Lower leg skin (tissue), 3 donors: ENCODE results near the gene AMPD3.

ENCODE experiments used
- CTCF ChIP-seq, 3 donors: fragments of 450-650 bp; IDR thresholded peaks; one replicate each; pipeline ENCODE4 v1.5.1; 2016; ENCODE audit warnings: antibody characterized with exemption in 3 of 3, mild to moderate bottlenecking in 3 of 3, moderate library complexity in 2 of 3
- POLR2A ChIP-seq, 2 donors: fragments of 450-650 bp; IDR thresholded peaks; one replicate each; pipeline ENCODE4 v1.6.1; 2016 to 2017; ENCODE audit warnings: antibody characterized with exemption in 2 of 2, mild to moderate bottlenecking in 1 of 2, moderate library complexity in 1 of 2

DNA sequence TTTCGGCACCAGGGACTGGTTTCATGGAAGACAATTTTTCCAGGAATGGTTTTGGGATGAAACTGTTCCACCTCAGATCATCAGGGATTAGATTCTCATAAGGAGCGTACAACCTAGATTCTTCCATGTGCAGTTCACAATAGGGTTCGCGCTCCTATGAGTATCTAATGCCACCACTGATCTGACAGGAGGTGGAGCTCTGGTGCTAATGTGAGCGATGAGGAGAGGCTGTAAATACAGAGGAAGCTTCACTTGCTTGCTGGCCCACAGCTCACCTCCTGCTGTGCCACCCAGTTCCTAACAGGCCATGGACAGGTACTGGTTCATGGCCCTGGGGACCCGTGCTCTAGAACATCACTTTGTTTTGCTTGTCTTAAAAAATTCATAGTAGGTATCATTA, 41.8 kb upstream of the AMPD3 start:
- TF ChIP-seq CTCF (IDR thresholded peaks at IDR 0.05) (no peak), POLR2A (IDR thresholded peaks at IDR 0.05) (no peak)
